Measurements from ENCODE around the gene GLS. TPM values are rescaled to one million over a fixed set of nuclear protein-coding genes. Genes with fewer than 3 reads are reported as not detected.
"Not testable (repeated sequence)": the region's sequence is repeated elsewhere in the genome, so short reads cannot be mapped to it uniquely, and the experiment has no call there.

The GLS gene
- total RNA-seq, 1 donor from 2014 or later = 192 TPM

- FAIRE-seq = no peak
Measured at GRCh38 chr2:190982262-190983034, 101.8 kb downstream of the GLS start.

GRCh38 chr2:190984595-190984994, 104.0 kb downstream of the GLS start:
- no peak for FAIRE-seq
- DNase-seq (ENCODE audit: low spot score in 2 of 2) = no peak

More at GRCh38 chr2:190982262-190983034, 101.8 kb downstream of the GLS start:
- no peak for DNase-seq (ENCODE audit: low spot score in 2 of 2)

GRCh38 chr2:190986221-190986953, 105.8 kb downstream of the GLS start:
- DNase-seq (ENCODE audit: low spot score in 2 of 2) (no peak), FAIRE-seq (no peak)

- FAIRE-seq = no peak
- no peak for DNase-seq (ENCODE audit: low spot score in 2 of 2)
Measured at GRCh38 chr2:190987116-190987515, 106.5 kb downstream of the GLS start.

GRCh38 chr2:190987938-190988337, 107.3 kb downstream of the GLS start:
- FAIRE-seq = no peak
- no peak for DNase-seq (ENCODE audit: low spot score in 2 of 2)

GRCh38 chr2:190988910-190989309, 108.3 kb downstream of the GLS start:
- no peak for DNase-seq (ENCODE audit: low spot score in 2 of 2)

GRCh38 chr2:190990132-190990531, 109.5 kb downstream of the GLS start:
- DNase-seq (ENCODE audit: low spot score in 2 of 2) (no peak), FAIRE-seq (no peak)

More at GRCh38 chr2:190988910-190989309, 108.3 kb downstream of the GLS start:
- FAIRE-seq = no peak

GRCh38 chr2:190993292-190993643, 112.6 kb downstream of the GLS start:
- no peak for DNase-seq (ENCODE audit: low spot score in 2 of 2)
- no peak for FAIRE-seq

- FAIRE-seq (no peak), DNase-seq (ENCODE audit: low spot score in 2 of 2) (no peak)
Measured at GRCh38 chr2:190994148-190994547, 113.5 kb downstream of the GLS start.

- DNase-seq (ENCODE audit: low spot score in 2 of 2); FAIRE-seq: not testable (repeated sequence)
Measured at GRCh38 chr2:190995315-190995714, 114.7 kb downstream of the GLS start.

GRCh38 chr2:190996338-190996946, 115.8 kb downstream of the GLS start:
- FAIRE-seq (no peak), DNase-seq (ENCODE audit: low spot score in 2 of 2) (no peak)

GRCh38 chr2:190996947-190997346, 116.3 kb downstream of the GLS start:
- DNase-seq (ENCODE audit: low spot score in 2 of 2) (no peak), FAIRE-seq (no peak)

- DNase-seq (ENCODE audit: low spot score in 2 of 2) (no peak), FAIRE-seq (no peak)
Measured at GRCh38 chr2:190997526-190998113, 117.0 kb downstream of the GLS start.

- FAIRE-seq (no peak), DNase-seq (ENCODE audit: low spot score in 2 of 2) (no peak)
Measured at GRCh38 chr2:190999058-190999457, 118.4 kb downstream of the GLS start.

GRCh38 chr2:190999949-191000665, 119.5 kb downstream of the GLS start:
- FAIRE-seq (no peak), DNase-seq (ENCODE audit: low spot score in 2 of 2) (no peak)

- DNase-seq (ENCODE audit: low spot score in 2 of 2) (no peak), FAIRE-seq (no peak)
Measured at GRCh38 chr2:191001032-191001431, 120.4 kb downstream of the GLS start.

GRCh38 chr2:191001624-191002023, 121.0 kb downstream of the GLS start:
- FAIRE-seq (no peak), DNase-seq (ENCODE audit: low spot score in 2 of 2) (no peak)

GRCh38 chr2:191003405-191004309, 123.0 kb downstream of the GLS start:
- DNase-seq (ENCODE audit: low spot score in 2 of 2) (no peak), FAIRE-seq (no peak)

- no peak for FAIRE-seq
Measured at GRCh38 chr2:191006297-191006696, 125.7 kb downstream of the GLS start.

More at GRCh38 chr2:191006297-191006696, 125.7 kb downstream of the GLS start:
- DNase-seq (ENCODE audit: low spot score in 2 of 2) = no peak
